Dermis blood vessel endothelial cell (primary cell): ENCODE measurements around the gene MCM5. TPM values are rescaled to one million over a fixed set of nuclear protein-coding genes. Genes with fewer than 3 reads are reported as not detected.
"Not testable (repeated sequence)": the region's sequence is repeated elsewhere in the genome, so short reads cannot be mapped to it uniquely, and the experiment has no call there.

Source experiments
- DNase-seq: peaks from one replicate; pipeline ENCODE4 v3.0.0; 2010
- total RNA-seq: library from RNA; depleted of rRNA; stranded (reverse); fragments of >200 nt; gene quantifications from 2 replicates; pipeline ENCODE4 v1.2.3, GENCODE V29; 2014

The MCM5 gene
- total RNA-seq, 1 donor from 2014 or later = 47.5 TPM

DNA sequence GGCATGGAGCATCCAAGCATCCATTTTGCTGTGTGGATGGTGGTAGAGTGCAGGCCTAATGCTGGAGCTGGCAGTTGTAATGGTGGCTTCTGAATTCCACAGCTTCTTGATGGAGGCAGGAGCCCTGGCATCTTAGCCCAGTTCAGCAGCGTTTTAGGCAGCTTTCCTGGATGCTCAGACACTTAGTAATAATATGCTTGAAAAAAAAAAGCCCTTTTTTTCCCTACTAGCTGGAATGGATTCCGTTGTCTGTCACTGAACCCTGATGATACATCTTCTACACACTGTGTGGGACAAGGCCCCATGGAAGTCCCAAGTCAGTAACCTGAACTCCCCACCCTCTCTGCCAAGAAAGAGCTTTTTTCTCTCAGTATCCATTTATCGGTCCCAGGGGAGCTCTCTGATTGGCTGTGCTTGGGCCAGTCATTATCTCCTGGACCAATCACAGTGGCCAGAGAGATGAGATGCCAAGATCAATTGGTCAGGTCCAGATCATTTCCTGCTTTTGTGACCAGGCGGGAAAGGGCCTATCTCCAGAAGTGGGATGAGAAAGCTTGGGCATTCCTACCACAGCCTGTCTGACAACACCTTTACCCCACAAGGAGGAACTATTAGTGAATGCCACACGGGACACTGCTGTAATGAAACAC lies 34.2 kb downstream of the MCM5 start:
- DNase-seq = peak; percentile 13

DNA sequence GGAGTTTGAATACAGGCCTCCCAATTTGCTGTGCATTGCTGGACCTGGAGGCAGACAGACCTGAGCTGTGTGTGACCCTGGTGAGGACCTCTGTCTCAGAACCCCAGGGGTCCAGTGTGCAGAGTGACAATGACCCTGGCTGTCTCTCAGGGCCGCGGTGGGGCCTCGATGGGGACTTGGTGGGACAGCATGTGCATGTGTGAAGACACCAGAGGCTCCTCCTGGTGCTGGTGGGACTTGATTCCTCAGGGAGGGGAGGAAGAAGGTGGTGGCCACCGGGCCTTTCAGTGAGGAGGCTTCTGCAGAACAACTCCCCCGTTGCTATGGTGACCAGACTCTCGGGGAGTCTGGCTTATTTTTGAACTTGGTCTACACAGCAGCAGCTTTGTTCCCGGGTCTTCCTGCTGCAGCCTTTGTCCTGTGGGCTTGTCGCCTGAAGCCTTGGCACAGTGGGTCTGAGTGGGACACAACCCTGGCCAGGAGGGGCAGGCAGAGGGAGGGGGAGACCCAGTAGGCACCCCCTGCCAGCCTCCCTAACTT lies 35.3 kb downstream of the MCM5 start:
- no peak for DNase-seq

DNA sequence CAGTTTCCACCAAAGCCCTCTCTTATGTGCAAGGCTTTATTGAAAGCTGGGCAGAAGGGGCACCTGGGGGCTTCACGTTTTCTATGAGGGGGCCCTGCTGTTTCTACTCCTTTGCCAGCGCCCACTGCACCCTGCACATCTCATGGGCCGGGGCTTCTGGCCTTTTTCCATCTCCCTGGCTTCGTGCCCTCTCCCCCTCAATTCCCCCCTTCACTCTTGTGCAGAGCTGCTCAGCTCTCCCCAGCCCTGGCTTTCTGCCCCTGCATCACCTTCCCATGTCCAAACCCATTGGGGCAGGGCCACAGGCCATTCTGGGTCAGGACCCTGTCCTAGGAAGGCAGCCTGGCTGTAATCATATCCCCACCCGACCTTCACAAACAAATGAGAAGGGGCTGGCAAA lies 36.5 kb downstream of the MCM5 start:
- DNase-seq = no peak

DNA sequence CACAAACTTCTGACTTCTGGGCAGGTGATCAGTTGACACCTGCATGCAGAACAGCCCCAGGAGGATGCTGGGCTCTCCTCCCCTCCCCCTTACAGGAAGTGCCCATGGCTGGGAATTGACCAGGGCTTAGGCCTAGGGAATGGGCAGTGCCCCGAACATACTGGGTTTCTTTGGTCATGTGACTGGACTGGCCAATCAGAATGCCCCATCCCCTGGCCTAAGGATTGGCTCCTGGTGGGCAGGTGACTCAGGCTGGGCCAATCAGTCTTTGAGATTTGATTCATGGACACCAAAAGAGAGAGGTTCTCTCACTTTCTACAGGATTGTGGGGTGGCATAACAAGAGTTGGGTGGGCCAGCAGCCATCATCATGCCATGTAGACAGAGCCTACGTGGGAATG lies 37.1 kb downstream of the MCM5 start:
- DNase-seq = peak; percentile 13

DNA sequence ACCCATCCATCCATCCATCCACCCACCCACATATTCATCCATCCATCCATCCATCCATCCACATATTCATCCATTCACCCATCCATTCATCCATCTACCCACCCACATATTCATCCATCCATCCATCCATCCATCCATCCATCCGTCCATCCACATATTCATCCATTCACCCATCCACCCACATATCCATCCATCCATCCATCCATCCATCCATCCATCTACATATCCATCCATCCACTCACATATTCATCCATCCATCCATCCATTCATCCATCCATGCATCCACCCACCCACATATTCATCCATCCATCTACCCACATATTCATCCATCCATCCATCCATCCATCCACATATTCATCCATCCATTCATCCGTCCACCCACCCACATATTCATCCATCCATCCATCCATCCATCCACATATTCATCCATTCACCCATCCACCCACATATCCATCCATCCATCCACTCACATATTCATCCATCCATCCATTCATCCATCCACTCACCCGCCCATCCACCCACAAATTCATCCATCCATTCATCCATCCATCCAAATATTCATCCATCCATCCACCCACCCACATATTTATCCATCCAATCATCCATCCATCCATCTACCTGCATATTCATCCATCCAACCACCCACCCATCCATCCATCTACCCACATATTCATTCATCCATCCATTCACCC lies 38.9 kb downstream of the MCM5 start:
- DNase-seq = not testable (repeated sequence)

DNA sequence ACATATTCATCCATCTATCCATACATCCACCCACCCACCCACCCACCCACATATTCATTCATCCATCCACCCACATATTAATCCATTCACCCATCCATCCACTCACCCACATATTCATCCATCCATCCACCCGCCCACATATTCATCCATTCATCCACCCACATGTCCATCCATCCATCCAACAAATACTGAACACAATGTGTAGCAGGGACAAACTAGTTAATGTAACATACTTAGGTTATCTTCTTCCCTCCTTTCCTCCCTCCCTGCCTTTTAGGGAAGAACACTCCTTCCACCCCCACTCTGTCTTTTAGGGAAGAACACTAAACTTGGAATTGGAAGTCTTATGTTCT lies 39.4 kb downstream of the MCM5 start:
- DNase-seq = no peak

DNA sequence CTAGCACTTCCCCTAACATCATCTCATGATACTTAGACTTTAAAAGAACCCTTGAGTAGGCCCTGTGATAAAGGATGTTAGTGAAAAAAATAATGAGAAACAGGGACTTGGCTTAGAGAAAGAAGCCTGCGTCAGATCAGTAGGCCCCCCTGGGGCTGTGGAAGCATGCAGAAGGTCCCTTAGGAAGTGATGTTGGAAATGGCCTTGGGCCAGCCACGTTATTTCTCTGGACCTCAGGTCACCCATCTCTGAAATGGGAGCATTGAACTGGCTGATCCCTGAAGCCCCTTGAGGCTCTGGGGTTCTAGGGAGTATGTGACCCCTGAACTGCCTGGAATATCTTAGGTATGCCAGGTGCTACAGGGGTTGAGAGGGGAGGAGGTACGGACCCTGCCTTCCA lies 40.2 kb downstream of the MCM5 start:
- no peak for DNase-seq

DNA sequence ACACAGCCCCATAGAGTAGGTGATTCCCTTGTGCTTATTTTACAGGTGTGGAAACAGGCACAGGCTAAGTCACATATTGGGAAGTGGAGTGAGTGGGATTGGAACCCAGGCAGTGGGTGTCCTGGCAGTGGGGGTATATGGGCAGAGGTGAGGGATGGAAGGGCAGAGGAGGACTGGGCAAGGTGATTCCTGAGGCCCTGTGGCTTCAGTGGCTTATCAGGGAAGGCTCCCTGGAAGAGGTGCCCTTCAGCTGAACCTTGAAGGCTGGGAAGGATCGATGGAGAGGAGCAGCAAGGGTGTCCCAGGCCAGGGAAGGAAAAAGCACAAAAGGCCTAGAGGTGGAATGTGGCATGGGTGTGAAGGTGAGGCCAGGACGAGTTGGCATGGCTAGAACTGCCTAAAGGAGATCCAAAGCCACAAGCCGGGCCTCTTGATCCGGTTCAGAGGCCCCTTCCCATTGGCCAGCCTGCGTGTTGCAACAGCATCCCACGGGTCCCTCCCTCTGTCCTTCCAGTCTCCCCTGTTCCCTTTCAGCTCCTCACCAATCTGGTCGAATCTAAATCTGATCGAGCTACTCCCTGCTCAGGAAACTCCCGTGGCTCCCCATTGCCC lies 41.7 kb downstream of the MCM5 start:
- DNase-seq = no peak

DNA sequence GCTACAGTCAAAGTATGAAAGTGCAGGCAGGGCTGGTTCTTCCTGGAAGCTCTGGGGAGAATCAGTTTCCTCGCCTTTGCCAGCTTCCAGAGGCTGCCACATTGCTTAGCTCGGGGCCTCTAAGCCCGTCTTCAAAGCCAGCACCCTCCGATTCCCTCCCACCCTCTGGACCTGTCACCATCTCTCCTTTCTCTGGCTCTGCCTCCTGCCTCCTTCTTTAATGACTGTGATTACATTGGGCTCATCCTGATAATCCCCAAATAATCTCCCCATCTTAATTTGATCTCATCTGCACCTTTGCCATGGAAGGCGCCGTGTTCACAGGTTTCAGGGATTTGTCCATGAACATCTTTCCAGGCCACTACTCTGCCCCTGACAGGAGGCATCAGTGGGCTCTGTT lies 42.5 kb downstream of the MCM5 start:
- DNase-seq = no peak

DNA sequence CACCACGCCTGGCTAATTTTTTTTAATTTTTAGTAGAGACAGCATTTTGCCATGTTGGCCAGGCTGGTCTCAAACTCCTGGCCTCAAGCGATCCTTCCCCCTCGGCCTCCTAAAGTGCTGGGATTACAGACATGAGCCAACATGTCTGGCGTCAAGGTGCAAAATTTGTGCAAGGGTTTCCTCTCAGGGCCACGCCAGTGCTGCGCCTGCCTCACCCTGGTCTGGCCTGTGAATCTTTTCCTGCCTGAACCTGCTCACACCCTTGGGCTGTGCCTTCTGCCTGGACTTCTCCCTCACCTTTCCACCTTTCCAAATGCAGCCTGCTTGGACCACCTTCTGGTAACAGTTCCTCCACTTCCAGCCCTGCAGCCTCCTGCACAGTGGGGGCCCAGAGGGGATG lies 43.4 kb downstream of the MCM5 start:
- DNase-seq = no peak

DNA sequence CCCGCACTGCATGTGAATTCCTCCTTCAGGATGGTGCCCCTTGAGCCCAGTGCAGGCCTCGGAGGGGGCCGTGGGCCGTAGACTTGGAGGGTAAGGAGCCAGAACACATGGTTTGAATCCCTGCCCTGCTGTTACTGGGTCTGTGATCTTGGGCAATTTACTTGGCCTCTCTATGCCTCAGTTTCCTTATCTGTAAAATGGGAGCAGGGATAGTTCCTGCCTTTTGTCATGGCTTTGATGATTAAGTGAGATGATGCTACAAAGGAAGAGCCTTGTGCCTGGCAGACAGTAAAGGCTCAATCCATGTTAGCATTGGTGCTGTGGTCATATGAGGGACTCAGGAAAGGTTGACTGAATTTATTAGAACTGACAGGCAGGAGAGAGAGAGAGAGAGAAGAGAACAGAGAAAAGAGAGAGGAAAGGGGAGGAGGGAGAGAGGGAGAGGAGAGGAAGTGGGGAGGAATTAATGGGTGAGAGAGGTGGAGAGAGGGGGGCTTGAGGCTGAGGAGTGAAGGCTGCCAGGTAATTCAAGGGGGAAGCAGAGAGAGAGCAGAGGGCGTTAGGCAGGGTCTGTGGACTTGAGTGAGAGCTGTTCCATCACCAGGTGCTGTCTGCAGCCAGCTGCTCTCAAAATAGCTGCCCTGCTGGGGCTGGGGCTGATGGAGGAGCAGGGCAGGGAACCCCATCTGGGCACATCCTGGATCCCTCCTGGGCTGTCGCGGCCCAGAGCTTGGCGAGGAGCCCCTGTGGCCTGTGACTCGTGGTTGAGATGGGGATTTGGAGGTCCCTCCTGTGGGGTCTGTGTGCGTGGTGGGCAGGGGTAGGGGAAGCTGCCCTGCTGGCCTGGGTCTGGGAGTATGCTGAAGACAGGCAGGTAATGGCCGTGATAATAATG lies 44.1 kb downstream of the MCM5 start:
- DNase-seq = no peak

DNA sequence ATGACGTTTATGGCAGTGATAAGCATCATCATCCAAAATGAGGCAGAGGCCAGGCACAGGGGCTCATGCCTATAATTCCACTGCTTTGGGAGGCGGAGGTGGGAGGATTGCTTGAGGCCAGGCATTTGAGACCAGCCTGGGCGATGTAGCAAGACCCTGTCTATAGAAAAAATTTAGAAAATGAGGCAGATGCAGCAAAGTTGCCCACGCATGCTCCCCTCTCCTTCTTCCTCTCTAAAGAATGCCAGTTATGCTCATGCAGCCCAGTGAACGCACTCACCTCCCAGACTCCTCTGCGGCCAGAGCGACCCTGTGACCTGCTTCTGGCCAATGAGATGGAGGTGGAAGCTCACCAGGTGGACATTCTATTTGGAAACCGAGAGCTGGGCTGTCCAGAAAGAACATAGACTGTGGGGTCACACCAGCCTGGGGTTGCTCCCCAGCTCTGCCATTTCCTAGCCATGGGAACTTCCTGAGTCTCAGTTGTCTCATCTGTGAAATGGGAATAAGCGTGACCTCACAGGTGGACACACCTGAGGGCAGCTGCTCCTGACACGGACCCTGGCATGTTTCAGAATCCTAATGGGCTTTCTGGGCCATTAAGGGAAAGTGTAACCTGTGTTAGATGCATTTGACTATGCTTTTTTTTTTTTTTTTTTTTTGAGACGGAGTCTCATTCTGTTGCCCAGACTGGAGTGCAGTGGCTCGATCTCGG lies 44.9 kb downstream of the MCM5 start:
- DNase-seq = no peak

DNA sequence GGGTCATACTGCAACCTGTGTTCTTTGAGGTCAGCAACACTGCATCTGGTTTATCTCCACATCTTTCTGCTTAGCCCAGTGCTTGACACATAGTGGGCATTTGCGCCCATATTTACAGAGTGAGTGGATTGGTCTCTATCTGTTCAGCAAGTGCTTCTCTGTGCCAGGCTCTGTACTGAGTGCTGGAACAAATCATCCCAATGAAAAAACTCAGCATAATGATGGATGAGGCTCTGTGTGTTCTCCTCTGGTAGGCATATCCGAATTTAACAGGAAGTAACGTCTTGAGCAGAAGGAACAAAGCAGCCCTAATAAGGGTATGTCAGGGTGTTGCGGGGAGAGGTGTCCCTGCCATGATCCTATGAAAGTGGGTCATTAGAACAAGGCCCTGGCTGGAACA lies 46.0 kb downstream of the MCM5 start:
- DNase-seq = no peak

DNA sequence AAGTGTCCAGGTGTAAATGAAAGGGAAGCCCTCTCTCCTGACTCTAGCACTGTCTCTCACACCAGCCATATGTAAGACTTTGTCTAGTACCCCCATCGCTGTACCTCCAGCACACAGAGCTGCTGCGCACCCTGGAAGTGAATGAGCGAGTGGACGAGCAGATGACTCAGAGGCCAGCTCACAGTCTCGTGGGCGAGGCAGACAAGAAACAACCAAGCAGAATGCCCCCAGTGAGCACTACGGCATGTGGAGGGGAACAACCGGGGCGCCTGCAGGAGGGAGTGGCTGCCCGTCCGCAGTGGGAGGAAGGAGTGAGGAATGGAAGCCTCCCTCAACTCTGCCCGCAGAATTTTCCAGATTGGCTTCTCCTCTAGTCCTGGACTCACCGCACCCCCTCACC lies 46.4 kb downstream of the MCM5 start:
- peak; percentile 71 for DNase-seq

DNA sequence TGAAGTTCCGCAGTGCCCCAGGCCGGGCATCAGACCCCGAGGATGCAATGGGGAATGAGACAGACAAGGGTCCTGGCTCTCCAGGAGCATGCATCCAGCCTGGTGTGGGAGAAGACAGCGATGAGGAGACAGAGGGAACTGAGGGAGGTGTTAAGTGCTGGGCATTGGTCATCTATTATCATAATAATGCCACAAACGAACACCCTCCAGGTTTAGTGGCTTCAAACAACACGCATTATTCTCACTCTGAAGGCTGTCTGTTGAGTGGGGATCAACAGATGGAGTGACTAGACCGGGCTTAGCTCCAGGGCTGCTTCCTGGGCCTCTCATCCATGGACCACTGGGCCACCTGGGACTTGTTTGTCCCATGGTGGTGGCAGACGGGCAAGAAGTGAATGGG lies 48.6 kb downstream of the MCM5 start:
- DNase-seq = no peak

DNA sequence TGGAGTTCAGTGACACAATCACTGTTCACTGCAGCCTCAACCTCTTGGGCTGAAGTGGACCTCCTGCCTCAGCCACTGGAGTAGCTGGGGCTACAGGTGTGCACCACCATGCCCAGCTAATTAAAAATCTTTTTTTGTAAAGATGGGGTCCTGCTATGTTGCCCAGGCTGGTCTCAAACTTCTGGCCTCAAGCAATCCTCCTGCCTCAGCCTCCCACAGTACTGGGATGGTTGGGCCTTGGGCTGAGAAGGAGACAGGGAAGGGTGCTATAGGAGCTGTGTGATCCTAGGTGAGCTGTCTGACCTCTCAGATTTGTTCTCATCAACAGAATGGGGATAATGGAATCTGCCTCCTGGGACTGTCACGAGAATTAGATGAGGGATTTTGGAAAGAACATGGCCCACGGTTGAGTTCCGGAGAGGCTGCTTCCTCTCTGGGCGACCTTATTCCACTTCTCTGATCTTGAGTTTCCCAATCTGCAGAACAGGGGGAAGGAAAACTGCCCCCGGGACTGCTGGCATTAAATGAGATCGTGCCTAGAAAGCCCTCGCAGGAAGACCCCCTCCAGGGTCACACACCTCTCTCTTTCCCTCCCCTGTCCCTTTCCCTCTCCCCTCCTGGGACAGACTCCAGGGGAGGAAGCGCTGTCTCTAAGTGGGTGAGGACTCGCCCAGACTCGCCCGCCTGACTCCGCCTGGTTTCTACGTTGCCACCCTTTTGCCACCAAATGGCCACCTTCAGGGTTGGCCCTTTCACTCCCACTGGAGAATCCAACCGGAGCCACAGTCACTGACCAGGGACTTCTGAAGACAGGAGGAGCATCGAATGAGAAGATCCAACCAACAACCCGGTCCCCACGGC lies 50.1 kb downstream of the MCM5 start:
- DNase-seq = no peak

DNA sequence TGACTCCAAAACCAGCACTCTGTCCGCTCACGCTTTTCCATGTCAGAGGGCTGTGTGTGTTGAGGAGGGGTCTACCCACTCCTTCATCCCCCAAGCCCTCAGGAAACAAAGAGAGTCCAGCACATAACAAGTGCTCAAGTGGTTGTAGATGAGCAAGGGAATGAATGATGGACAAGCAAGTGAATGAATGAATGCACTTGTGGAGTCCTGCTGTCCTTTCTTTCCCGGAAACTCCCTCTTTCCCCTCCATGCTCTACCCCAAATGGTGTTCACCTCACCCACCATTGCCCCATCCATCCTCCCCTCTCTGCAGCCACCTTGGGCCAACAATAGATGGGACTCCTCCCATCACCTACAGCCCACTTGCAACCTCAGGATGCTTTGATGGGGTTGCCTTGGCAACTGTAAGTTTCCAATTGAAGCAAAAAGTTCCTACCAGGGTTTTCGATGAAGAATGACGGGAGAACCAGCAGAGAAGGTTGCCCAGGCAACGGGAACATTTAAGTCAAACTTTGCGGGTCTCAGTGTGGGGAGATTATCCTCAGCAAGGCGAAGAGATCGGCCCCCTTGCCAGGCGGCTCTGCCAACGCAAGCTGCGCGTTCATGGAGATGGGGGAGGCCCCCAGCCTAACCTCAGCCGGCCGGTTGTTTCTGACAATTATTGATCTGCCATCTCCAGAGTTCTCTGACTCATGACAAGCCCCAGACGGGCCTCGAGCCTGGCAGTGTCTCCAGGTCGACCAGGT lies 51.1 kb downstream of the MCM5 start:
- DNase-seq = no peak

DNA sequence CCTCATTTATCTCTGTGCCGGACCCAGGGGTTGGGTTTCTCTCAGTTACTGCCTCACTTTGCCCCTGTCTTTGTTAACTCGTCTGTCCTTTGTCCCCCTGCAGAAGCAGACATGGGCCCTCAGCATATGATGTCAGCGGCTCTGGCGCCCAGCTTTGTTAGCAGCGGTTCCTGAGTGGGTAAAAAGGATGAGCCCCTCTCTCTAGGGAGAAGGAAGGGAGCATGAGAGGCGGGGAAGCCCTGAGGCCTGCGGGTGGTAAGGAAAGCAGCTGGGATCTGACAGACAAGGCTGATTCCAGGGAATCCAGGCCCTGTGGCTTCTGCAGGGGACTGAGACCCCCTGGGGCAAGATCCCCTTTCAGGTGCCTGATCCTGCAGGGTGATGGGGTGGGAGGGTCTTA lies 51.7 kb downstream of the MCM5 start:
- DNase-seq = no peak

DNA sequence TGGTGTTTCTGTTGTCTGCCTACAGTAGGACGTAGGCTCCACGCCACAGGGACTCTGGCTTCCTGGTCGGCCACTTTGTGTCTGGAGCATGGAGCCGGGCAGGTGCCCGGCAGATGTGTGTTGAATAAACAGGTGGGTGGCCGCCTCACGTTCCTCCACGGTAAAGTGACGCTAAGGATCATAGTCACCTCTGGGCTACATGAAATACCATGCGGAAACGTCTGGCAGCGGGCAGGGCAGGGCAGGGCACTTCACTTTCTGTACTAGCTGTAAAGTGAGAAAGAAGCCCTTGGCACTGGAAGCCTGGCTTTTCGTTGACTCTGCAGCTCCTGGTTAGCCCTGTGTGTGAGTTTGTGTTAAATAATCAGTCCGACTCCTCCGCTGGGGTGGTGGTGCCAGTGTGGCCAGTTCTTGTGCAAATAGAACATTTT lies 52.4 kb downstream of the MCM5 start:
- no peak for DNase-seq
